Ishikawa (cell line): Measurements from ENCODE around the gene TFIP11.

Source experiments
- CEBPB ChIP-seq: IDR thresholded peaks from 2 replicates; pipeline ENCODE4 v1.6.1; 2012
- CREB1 ChIP-seq: IDR thresholded peaks from 2 replicates; pipeline ENCODE4 v1.6.1; 2012; ENCODE audit warnings: low read depth
- EGR1 ChIP-seq: IDR thresholded peaks from 2 replicates; pipeline ENCODE4 v1.6.1; 2012
- EP300 ChIP-seq: IDR thresholded peaks from 2 replicates; pipeline ENCODE4 v1.6.1; 2012; ENCODE audit warnings: borderline replicate concordance
- FOXM1 ChIP-seq: IDR thresholded peaks from 2 replicates; pipeline ENCODE4 v1.6.1; 2012; ENCODE audit warnings: low read depth, borderline replicate concordance
- NFIC ChIP-seq: IDR thresholded peaks from 2 replicates; pipeline ENCODE4 v1.6.1; 2012
- RAD21 ChIP-seq: IDR thresholded peaks from 2 replicates; pipeline ENCODE4 v1.6.1; 2012; ENCODE audit warnings: low read depth
- REST ChIP-seq: IDR thresholded peaks from 2 replicates; pipeline ENCODE4 v1.6.1; 2012; ENCODE audit warnings: low read depth, mild to moderate bottlenecking
- TAF1 ChIP-seq: IDR thresholded peaks from 2 replicates; pipeline ENCODE4 v1.6.1; 2012; ENCODE audit warnings: low read depth, mild to moderate bottlenecking
- TCF12 ChIP-seq: IDR thresholded peaks from 2 replicates; pipeline ENCODE4 v1.6.1; 2012; ENCODE audit warnings: low read depth
- TEAD4 ChIP-seq: IDR thresholded peaks from 2 replicates; pipeline ENCODE4 v1.6.1; 2012
- USF1 ChIP-seq: IDR thresholded peaks from 2 replicates; pipeline ENCODE4 v1.6.1; 2012
- YY1 ChIP-seq: IDR thresholded peaks from 2 replicates; pipeline ENCODE4 v1.6.1; 2012; ENCODE audit warnings: low read depth
- ZBTB7A ChIP-seq: IDR thresholded peaks from 2 replicates; pipeline ENCODE4 v1.6.1; 2012; ENCODE audit warnings: low read depth
- TF ChIP-seq, protein P1 (sequence below): IDR thresholded peaks from 2 replicates; pipeline ENCODE4 v1.6.1; 2012

TFIP11 gene

DNA sequence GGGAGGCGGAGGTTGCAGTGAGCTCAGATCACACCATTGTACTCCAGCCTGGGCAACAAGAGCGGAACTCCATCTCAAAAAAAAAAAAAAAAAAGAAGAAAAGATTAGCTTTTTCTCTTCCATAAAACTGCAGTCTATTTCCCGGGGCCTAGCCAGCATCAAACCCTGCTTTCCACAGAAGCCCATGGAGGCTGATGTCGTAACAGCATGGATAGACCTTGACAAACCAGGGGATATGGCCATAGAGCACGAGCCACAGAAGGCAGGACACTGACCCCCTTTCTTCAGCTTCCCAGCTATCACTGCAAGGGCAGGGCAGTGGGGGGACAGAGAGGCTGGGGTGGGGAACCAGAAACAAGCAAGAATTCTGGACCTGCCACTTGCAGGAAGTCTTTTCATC is 50.2 kb downstream of the TFIP11 start:
- TF ChIP-seq FOXM1 (no peak), TEAD4 (no peak), TCF12 (no peak), TAF1 (no peak), YY1 (no peak), RAD21 (no peak), NFIC (no peak), REST (no peak)

- TF ChIP-seq TAF1 (no peak), TEAD4 (0 out of 2 replicates have a peak, but pooled peaks have one; percentile 18), RAD21 (peak; percentile 80)
These were observed 51.0 kb downstream of the TFIP11 start for GRCh38 chr22:26461188-26461810.

DNA sequence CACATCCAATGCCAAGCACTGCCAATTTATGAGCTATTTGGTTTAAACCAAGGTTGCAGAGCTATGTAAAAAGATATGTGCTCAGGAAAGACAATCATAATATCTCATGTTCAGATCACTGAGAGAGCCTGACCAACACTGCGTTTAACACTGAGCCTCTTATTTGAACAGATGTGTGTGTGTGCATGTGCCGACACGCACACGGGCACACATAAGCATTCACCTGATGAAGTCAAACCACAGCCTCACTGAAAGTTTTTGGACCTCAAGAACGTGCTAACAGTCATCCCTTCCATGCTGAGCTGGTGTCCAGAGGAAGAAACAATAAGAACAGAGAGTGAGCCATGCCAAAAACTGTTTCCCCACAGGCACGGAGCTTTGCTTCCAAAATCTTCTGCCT is 52.1 kb downstream of the TFIP11 start:
- TF ChIP-seq EGR1 (no peak), NFIC (no peak), TEAD4 (no peak), TCF12 (no peak), YY1 (no peak), TAF1 (no peak), EP300 (no peak), REST (no peak)
- TF ChIP-seq, protein P1, sequence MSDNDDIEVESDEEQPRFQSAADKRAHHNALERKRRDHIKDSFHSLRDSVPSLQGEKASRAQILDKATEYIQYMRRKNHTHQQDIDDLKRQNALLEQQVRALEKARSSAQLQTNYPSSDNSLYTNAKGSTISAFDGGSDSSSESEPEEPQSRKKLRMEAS = no peak

- no peak for TF ChIP-seq FOXM1
- TF ChIP-seq EP300 = no peak
These were observed 54.5 kb downstream of the TFIP11 start for GRCh38 chr22:26457661-26458272.

DNA sequence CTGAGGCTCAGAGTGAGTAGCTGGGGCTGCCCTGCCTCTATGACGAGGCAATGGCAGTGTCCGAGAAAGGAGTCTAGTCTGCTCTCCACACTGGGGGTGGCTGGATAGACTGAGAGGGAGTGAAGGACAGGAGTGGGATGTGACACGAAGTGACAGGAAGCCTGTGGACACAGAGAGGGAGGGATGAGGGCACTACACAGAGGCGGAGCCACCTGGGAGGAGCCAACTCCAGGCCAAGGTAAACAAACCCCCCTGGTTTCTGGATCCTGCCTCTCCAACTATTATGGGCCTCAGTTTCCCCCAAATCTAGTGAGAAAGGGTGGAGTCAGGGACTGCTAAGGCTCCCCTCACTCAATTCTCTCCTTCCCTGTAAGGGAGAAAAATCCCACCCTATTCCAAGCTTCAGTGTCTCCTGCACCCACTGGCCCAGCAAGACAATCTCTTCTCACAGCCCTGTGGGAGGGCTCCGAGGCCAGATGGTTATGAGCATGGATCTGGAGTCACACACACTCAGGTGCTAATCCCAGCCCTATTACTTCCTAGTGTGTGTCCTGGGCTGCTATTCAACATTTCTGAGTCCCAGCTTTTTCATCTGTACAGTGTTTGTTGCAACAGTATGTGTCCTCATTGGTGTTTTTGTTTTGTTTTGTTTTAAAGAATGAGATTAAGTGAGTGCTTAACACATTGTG is 58.3 kb downstream of the TFIP11 start:
- TF ChIP-seq NFIC = no peak
- no peak for TF ChIP-seq EP300
- TF ChIP-seq REST = no peak
- no peak for TF ChIP-seq FOXM1
- TF ChIP-seq CREB1 = no peak
- TF ChIP-seq RAD21 = no peak
- no peak for TF ChIP-seq ZBTB7A
- no peak for TF ChIP-seq TCF12
- no peak for TF ChIP-seq EGR1
- no peak for TF ChIP-seq TEAD4
- no peak for TF ChIP-seq YY1
- TF ChIP-seq, protein P1 = no peak
- no peak for TF ChIP-seq USF1
- TF ChIP-seq TAF1 = no peak
- TF ChIP-seq CEBPB = no peak
